ENCODE measurements around the gene GRIA3. TPM values are rescaled to one million over a fixed set of nuclear protein-coding genes. Genes with fewer than 3 reads are reported as not detected.

The GRIA3 gene
- under 1 TPM; 0.22 to 0.77 (median 0.34) TPM for polyA plus RNA-seq

DNA sequence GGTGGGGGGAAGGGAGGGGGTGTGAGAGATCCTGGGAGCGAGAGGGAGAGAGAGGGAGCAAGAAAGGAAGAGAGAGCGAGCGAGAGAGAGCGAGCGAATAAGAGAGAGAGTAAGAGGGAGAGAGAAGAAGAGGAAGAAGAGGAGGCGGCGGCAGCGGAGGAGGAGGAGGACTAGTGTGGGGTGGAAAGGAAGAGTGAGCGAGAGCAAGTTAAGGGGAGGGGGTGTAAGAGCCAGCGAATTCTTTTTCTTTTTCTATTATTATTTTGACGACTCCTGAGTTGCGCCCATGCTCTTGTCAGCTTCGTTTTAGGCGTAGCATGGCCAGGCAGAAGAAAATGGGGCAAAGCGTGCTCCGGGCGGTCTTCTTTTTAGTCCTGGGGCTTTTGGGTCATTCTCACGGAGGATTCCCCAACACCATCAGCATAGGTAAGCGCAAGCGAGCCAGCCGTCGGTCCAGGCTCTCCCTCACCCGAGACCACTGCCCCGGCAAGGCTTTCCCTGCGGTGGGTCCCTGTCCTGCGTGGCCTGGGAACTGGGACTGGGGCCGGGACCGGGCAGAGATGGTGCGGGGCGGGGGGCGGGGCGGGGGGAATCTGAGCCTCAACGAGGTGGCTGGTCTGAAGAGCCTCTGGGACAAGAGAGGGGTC, at the start of gene GRIA3:
Gene GRIA3 (plus strand): TSS at position 60 of the 647 bp plus-strand sequence. CDS start 258 bp downstream, at position 318.
- WGBS, 3 donors = 1 to 27% (median 2%) methylated on average over 22 to 33 of the region's 33 CpGs
- no peak within 1 kb of the TSS for H3K27ac ChIP-seq (ENCODE audit: low read depth, low read length)

- WGBS, 3 donors = 53 to 86% (median 57%) methylated on average over 1 of the region's 1 CpG
- H3K27ac ChIP-seq (ENCODE audit: low read depth, low read length) = no peak overlapping the region
These were observed 45.6 kb upstream of the GRIA3 start for GRCh38 chrX:123138473-123138872.

DNA sequence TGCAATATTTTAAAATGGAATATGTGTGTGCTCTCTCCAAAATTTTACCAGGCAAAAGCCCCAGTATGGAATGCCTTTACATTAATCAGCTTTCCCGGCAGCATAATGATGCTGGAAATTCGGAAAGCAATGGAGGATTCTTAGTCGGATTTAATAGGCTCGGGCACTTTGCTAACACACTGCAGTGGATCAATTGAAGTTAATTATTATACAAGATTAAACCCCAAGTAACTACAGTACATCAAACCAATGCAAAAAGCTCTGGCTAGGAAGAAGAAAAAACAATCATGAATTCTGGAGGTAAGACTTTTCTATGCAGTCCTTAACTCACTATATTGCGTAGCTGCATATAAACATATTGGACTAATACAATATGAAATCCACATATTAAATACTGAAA, 43.6 kb upstream of the GRIA3 start:
- H3K27ac ChIP-seq (ENCODE audit: low read depth, low read length) = no peak overlapping the region
- 22 to 90% (median 86%) methylated on average over 5 of the region's 5 CpGs for WGBS, 3 donors

DNA sequence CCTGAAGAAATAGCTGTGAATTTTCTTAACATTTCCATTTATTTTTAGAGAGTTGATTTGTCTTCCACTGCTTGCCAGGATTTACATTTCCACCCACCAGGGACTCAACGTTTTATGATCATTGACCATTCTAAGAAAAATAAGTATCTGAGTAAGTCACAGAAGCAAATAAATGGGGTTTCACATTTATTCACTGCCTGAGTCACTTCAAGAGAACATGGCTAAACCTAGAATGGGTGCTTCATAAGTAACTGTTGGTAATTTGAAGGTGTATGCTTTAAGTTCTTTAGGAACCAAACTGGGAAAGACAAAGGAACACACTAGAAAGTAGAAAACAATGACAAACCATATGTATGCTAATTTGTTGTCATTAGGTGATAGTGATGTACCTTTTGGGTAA, 43.2 kb upstream of the GRIA3 start:
- no peak overlapping the region for H3K27ac ChIP-seq (ENCODE audit: low read depth, low read length)
- WGBS, 3 donors = 23 to 40% (median 40%) methylated on average over 1 of the region's 1 CpG

GRCh38 chrX:123153846-123154335, 30.2 kb upstream of the GRIA3 start:
- WGBS, 3 donors = 60 to 72% (median 62%) methylated on average over 7 of the region's 7 CpGs
- H3K27ac ChIP-seq (ENCODE audit: low read depth, low read length) = no peak overlapping the region

GRCh38 chrX:123155327-123155726, 28.8 kb upstream of the GRIA3 start:
- no peak overlapping the region for H3K27ac ChIP-seq (ENCODE audit: low read depth, low read length)
- 68 to 81% (median 80%) methylated on average over 1 of the region's 1 CpG for WGBS, 3 donors

DNA sequence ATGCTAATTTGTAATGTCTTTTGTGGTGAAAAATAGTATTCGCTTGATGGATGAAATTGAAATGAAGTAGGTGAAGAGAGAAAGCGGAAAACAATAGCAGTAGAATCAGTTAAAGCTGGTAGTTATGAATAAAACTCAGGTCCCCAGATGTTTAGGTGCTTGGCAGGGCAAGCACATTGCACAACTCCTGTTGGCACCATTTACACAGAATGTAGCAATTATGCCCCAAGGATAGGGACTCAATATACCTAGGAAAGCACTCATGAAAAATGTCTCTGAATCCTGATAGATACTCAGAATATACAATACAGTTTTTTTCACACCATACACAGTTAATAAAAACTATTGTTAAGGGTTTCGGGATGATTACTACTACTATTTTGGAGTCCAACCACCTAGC, 26.5 kb upstream of the GRIA3 start:
- WGBS, 3 donors = 78 to 93% (median 89%) methylated on average over 3 of the region's 3 CpGs
- H3K27ac ChIP-seq (ENCODE audit: low read depth, low read length) = no peak overlapping the region

GRCh38 chrX:123159403-123159802, 24.7 kb upstream of the GRIA3 start:
- H3K27ac ChIP-seq (ENCODE audit: low read depth, low read length) = no peak overlapping the region
- WGBS, 3 donors = 60 to 88% (median 72%) methylated on average over 4 of the region's 4 CpGs

- H3K27ac ChIP-seq (ENCODE audit: low read depth, low read length) = no peak overlapping the region
These were observed 16.5 kb upstream of the GRIA3 start for GRCh38 chrX:123167621-123168020.

GRCh38 chrX:123169247-123169901, 14.7 kb upstream of the GRIA3 start:
- 3 to 57% (median 43%) methylated on average over 2 of the region's 2 CpGs for WGBS, 3 donors
- no peak overlapping the region for H3K27ac ChIP-seq (ENCODE audit: low read depth, low read length)

GRCh38 chrX:123170546-123170945, 13.5 kb upstream of the GRIA3 start:
- no peak overlapping the region for H3K27ac ChIP-seq (ENCODE audit: low read depth, low read length)
- 41 to 79% (median 47%) methylated on average over 7 of the region's 7 CpGs for WGBS, 3 donors

DNA sequence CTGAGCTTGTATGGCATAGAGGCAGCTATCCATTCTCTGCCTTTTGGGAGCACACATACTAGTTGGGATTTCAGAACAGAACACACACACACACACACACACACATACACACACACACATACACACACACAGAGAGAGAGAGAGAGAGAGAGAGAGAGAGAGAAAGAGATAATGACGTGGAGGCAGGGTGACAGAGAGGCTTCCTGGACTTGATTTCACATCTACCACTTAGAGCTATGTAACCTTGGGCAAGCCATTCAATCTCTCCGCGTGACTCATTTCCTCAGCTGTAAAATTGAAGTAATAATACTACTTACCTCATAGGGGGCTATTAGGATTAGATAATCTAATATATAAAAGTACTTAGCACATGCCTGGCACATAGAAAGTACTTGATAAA, 12.3 kb upstream of the GRIA3 start:
- WGBS, 3 donors = 56 to 66% (median 63%) methylated on average over 3 of the region's 3 CpGs
- H3K27ac ChIP-seq (ENCODE audit: low read depth, low read length) = no peak overlapping the region

- WGBS, 3 donors = 83 to 89% (median 84%) methylated on average over 2 of the region's 2 CpGs
- H3K27ac ChIP-seq (ENCODE audit: low read depth, low read length) = no peak overlapping the region
These were observed 11.2 kb upstream of the GRIA3 start for GRCh38 chrX:123172869-123173268.

DNA sequence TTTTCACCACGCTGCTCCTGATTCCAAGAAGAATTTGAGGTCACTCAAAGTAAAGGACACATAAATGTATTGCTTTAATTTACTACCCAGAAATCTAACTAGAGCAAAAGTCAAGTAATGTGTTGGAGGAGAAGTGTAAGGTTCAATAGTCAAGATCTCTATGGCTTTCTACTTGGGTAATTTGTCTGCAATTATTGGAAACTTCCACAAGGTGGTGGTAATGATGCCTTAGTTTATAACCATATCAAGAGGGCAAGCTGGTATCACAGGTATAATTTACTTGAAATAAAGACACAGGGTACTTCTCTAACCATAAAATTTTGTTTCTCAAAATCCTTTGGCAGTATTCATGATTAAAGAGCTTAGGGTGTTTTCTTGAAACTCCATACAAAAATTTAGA, 10.2 kb upstream of the GRIA3 start:
- 36 to 61% (median 42%) methylated on average over 1 of the region's 1 CpG for WGBS, 3 donors
- H3K27ac ChIP-seq (ENCODE audit: low read depth, low read length) = no peak overlapping the region

GRCh38 chrX:123175366-123176122, 8.5 kb upstream of the GRIA3 start:
- no peak overlapping the region for H3K27ac ChIP-seq (ENCODE audit: low read depth, low read length)

DNA sequence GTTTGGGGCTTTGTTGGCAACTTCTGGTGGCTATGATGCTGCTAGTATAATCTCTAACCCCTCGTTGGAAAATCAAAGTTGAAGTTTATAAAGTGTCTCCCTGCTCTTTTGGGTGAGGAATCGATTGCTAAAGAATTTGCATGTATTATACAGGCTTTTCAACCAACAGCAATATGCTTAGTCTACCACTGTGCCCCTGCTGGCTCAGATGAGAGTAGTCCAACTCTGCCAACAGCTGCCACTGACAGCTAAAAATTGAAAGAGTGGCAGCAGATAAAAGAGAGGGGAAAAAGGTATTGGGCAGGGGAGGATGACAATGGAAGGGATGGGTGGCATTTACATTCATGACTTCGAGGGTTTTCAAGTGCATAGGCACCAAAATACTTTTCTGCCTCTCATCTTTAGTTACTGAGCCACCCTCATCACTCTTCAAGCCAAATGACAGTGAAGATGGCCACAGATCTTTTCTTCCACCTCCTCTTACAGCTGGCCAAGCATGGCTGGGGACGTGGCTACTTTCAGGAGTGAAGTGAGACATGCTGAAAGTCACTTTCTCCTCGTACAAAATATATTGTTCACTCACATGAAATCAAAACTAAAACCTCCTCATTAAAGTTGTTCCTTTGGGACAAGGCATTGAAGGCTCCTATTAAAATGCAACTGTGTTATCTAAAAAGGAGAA, 2.7 kb upstream of the GRIA3 start:
- 34 to 64% (median 56%) methylated on average over 5 of the region's 5 CpGs for WGBS, 3 donors
- H3K27ac ChIP-seq (ENCODE audit: low read depth, low read length) = no peak overlapping the region

GRCh38 chrX:123184866-123185276, 793 bp downstream of the GRIA3 start:
- no peak overlapping the region for H3K27ac ChIP-seq (ENCODE audit: low read depth, low read length)
- 2 to 27% (median 5%) methylated on average over 13 to 27 of the region's 27 CpGs for WGBS, 3 donors

- WGBS, 3 donors = 39 to 43% (median 40%) methylated on average over 9 of the region's 9 CpGs
- no peak overlapping the region for H3K27ac ChIP-seq (ENCODE audit: low read depth, low read length)
These were observed 1.6 kb downstream of the GRIA3 start for GRCh38 chrX:123185721-123186120.

DNA sequence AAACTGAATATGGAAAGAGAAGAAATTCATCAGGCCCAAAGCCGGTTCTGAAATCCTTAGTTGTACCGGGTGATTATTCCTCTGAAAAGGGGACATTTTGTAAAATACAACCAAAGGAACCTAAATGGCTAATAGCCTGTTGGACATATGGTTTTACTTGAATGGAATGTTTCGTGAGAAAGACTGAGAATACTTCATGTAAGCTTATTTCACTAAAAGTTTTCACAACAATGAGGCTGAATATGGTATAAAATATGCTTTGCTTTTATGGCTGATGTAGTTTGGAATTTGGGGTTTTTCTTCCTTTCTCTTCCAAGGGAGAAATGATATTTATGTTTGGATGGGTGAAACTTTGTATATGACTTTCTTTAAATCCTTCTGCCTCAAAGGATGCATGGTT, 2.7 kb downstream of the GRIA3 start:
- H3K27ac ChIP-seq (ENCODE audit: low read depth, low read length) = no peak overlapping the region
- 72 to 95% (median 93%) methylated on average over 3 of the region's 3 CpGs for WGBS, 3 donors
